ENCODE measurements around the gene TRMT1. TPM values are rescaled to one million over a fixed set of nuclear protein-coding genes. Genes with fewer than 3 reads are reported as not detected.

The TRMT1 gene
- total RNA-seq, 4 donors from 2014 or later = 23.2 to 99.4 (median 33.6) TPM

DNA sequence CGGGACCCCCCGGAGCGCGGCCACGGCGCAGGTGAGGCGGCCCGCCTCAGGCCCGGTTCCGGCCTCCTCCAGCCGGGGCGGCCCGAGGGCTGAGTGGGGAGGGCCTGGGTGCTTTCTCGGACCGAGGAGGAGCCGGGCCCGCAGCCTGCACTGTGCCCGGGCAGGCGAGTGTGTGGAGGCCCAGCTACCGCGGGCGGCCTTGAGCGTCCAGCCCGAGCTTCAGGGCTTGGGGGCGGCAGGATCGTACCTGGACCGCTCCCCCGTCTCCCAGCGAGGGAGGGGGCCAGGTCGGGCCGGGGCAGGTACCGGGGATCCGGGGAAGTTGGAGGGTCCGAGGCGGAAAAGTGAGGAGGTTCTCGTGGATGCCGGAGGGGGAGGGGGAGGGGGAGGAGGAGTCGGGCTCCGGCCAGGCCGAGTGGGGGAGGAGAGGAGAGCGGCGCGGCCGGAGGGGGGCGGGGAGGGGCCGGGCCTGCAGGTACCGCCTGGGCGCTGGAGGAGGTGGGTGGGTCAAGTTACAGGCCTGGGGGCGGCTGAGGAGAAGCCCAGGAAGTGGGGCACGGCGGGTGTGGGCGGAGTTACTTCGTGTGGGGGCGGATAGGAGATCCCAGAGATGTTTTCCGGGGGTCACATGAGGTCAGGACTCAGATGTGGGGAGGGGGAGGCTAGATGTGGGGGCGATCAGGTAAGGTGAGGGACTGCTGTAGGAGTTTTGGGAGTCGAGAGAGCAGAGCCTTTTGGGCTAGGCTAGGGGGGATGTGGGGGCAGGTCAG, 2.1 kb upstream of the TRMT1 start:
- TF ChIP-seq POLR2A (IDR thresholded peaks at IDR 0.05) = no peak
- TF ChIP-seq, protein P1, sequence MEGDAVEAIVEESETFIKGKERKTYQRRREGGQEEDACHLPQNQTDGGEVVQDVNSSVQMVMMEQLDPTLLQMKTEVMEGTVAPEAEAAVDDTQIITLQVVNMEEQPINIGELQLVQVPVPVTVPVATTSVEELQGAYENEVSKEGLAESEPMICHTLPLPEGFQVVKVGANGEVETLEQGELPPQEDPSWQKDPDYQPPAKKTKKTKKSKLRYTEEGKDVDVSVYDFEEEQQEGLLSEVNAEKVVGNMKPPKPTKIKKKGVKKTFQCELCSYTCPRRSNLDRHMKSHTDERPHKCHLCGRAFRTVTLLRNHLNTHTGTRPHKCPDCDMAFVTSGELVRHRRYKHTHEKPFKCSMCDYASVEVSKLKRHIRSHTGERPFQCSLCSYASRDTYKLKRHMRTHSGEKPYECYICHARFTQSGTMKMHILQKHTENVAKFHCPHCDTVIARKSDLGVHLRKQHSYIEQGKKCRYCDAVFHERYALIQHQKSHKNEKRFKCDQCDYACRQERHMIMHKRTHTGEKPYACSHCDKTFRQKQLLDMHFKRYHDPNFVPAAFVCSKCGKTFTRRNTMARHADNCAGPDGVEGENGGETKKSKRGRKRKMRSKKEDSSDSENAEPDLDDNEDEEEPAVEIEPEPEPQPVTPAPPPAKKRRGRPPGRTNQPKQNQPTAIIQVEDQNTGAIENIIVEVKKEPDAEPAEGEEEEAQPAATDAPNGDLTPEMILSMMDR (IDR thresholded peaks at IDR 0.05) = no peak
- peak in 1 of 2 donors; percentile 42 for DNase-seq
- Histone ChIP-seq H3K9me3 (no peaks in the 10 kb centered on the region), H3K4me3 (peak overlapping the region; percentile 97 to 99), H3K27ac (peak overlapping the region; percentile 50 to 56), H3K36me3 (no peaks in the 10 kb centered on the region), H3K27me3 (no peaks in the 10 kb centered on the region), H3K4me1 (peaks cover 0 to 26% of the 10 kb centered on the region in 2 donors)
- intact Hi-C loops (cut with DNase I; ENCODE audit: low total_unique reads) = no loop called here

DNA sequence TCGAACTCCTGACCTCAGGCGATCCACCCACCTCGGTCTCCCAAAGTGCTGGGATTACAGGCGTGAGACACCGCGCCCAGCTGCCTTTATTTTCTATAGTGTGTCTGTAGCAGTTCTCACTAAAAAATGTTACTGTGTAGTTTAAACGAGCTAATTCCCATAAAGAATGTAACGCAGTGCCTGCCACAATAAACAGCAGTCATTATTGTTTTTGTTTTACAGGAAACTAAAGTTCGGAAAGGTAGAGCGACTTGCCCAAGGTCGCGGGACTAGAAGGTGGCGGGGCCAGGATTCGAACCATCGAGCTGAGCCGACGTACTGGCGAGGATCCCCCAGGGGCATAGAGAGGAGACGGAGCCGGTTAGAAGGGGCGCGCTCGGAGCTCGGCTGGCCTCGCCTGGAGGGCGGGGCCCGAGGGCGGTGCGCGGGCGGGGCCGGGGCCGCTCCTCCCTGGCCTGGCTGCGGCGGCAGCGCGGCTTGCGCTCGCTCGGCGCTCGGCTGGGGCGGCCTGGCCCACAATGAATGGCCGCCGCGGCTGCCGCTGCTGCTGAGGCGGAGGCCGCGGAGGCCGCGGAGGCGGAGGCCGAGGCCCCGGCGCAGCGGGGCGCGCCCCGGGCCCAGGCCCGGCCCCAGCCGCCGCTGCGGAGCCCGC, 1.4 kb upstream of the TRMT1 start, which contains the start of gene NACC1:
TSS of gene NACC1 (plus strand) at position 493 of the 652 bp plus-strand sequence. CDS start 16,944 bp downstream, outside the sequence.
- peak within 1 kb of the TSS; percentile 97 to 99 for H3K4me3 ChIP-seq
- no peaks in the 10 kb centered on the region for H3K36me3 ChIP-seq
- H3K9me3 ChIP-seq = no peaks in the 10 kb centered on the region
- H3K27ac ChIP-seq = peak within 1 kb of the TSS; percentile 61 to 75
- intact Hi-C loops (cut with DNase I; ENCODE audit: low total_unique reads) = no loop called here
- DNase-seq = peak; percentile 84 to 91
- H3K27me3 ChIP-seq = no peaks in the 10 kb centered on the region
- H3K4me1 ChIP-seq = peaks cover 0 to 26% of the 10 kb centered on the region in 2 donors
- TF ChIP-seq, protein P1 (IDR thresholded peaks at IDR 0.05) = peak in 1 of 4 experiments; percentile 36
- TF ChIP-seq POLR2A (IDR thresholded peaks at IDR 0.05) = peak in 1 of 2 donors; percentile 15

DNA sequence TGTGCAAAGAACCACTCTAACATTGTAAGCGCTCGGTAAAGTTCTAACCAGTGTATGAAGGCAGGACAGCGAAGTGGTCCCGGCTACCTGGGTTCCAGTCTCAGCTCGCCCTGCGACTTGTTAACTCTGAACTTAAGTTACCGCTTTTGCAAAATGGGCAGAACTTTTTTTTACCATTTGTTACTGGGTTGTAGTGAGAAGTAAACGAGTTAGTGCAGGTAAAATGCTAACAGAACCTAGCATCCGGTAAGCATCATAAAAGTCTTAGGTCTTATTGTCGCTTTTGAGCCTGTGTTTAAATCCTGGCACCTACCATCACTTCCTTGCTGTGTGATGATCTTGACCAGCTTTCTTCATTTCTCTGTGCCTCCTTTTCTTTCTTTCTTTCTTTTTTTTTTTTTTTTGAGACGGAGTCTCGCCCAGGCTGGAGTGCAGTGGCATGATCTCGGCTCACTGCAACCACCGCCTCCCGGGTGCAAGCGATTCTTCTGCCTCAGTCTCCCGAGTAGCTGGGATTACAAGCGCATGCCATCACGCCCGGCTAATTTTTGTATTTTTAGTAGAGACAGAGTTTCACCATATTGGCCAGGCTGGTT, 734 bp upstream of the TRMT1 start:
- TF ChIP-seq POLR2A (IDR thresholded peaks at IDR 0.05) = no peak
- TF ChIP-seq, protein P1 (IDR thresholded peaks at IDR 0.05) = no peak
- H3K4me3 ChIP-seq = peak overlapping the region; percentile 74 to 97
- DNase-seq = no peak
- no peaks in the 10 kb centered on the region for H3K9me3 ChIP-seq
- peak overlapping the region; percentile 61 to 75 for H3K27ac ChIP-seq
- no peaks in the 10 kb centered on the region for H3K27me3 ChIP-seq
- H3K4me1 ChIP-seq = peaks cover 0 to 26% of the 10 kb centered on the region in 2 donors
- intact Hi-C loops (cut with DNase I; ENCODE audit: low total_unique reads) = no loop called here
- H3K36me3 ChIP-seq = no peaks in the 10 kb centered on the region

DNA sequence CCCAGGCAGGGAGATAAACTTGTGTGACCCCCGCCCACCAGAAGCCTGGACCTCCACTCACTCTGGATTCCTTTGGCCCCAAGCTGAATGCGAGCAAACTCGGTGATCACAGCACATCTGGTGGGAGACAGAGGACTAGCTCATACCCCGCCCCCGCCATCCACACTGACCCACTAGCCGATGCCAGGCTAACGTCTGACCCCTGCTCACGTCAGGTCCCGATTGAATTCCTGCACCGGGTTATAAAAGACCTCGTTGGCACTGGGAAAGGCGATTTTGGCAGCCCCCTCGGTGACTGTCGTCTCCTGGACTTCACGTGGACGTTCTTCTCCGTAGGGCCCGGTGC, 631 bp downstream of the TRMT1 start:
- Histone ChIP-seq H3K9me3 (no peaks in the 10 kb centered on the region), H3K27ac (peak overlapping the region; percentile 61 to 75), H3K4me1 (peaks cover 0 to 26% of the 10 kb centered on the region in 2 donors), H3K27me3 (no peaks in the 10 kb centered on the region), H3K4me3 (peak overlapping the region; percentile 74 to 97), H3K36me3 (no peaks in the 10 kb centered on the region)
- no peak for DNase-seq
- intact Hi-C loops (cut with DNase I; ENCODE audit: low total_unique reads) = no loop called here
- TF ChIP-seq, protein P1 (IDR thresholded peaks at IDR 0.05) = no peak
- TF ChIP-seq POLR2A (IDR thresholded peaks at IDR 0.05) = no peak

Measured in uterus (tissue), 4 donors.